HG03108 (cell line): ENCODE data around the gene DTX3.
"Not testable (repeated sequence)": the region's sequence is repeated elsewhere in the genome, so short reads cannot be mapped to it uniquely, and the experiment has no call there.

ENCODE experiments used
- ATAC-seq: cut with Tn5 transposase; IDR thresholded peaks from one replicate; pipeline ENCODE4 v1.9.1; 2021; ENCODE audit warnings: moderate library complexity; ENCODE audit not compliant: unreplicated experiment

Gene DTX3

GRCh38 chr12:57604454-57604991 is at the start of gene DTX3:
Gene DTX3 (plus strand): TSS chr12:57604824. CDS start chr12:57606518, 1,694 bp downstream.
- ATAC-seq = no peak

DNA sequence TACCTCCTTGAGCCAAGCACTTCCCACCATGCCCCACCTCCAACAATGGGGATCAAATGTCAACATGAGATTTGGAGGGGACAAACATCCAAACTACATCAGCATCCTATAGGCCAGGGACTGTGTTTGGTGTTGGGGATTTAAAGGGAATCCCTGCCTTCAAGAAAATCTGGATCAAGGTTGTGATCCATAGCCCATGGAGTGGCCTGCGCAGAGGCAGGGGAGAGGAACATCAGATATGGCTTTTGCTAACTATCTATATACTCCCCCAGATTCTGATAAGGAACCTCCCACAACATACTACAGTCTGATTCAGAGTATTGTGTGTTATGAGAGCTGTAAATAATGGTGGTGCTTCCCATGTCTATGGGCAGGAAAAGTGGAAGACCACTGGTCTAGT is 49.7 kb upstream of the DTX3 start:
- ATAC-seq = no peak

- no peak for ATAC-seq
Observed at GRCh38 chr12:57558864-57559263, 45.8 kb upstream of the DTX3 start.

- no peak for ATAC-seq
Observed at GRCh38 chr12:57560516-57560915, 44.1 kb upstream of the DTX3 start.

DNA sequence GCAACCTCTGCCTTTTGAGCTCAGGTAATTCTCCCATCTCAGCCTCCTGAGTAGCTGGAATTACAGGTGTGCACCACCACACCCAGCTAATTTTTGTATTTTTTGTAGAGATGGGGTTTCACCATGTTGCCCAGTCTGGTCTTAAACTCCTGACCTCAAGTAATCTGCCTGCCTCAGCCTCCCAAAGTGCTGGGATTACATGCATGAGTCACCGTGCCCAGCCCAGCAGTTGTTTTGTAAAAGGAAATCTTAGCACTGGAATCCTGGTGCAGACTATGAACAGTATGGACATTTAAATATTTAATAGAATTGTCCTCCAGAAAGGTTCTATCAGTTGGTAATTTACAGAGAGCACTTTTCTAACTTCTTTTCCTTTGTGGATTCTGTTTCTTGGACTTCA is 43.5 kb upstream of the DTX3 start:
- ATAC-seq = not testable (repeated sequence)

- ATAC-seq = no peak
Observed at GRCh38 chr12:57563358-57563757, 41.3 kb upstream of the DTX3 start.

DNA sequence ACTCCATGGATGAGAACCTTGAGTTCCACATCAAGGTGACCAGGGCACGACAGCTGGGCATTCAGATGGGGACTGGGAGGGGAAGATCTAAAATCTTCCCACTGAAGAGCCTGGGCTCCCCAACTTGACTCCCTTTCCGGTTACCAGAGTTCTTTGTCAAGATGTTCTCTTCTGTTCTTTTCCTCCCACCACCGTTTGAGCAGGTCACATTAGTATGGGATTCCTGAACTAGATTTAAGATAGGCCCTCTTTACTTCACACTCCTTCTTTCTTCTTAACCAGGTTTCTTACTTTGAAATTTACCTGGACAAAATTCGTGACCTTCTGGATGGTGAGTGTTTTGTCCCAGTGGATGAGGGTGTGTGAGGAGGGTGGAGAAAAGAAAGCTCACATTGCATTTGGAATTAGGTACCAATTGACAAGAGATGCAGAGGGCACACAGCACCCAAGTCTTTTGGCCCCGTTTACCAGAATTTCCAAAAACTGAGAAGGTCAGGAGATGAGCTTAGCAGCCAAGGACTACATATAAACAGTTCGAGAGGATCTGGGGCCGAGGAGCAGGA is 40.4 kb upstream of the DTX3 start:
- ATAC-seq = no peak

- no peak for ATAC-seq
Observed at GRCh38 chr12:57568838-57569237, 35.8 kb upstream of the DTX3 start.

- ATAC-seq = no peak
Observed at GRCh38 chr12:57569858-57570257, 34.8 kb upstream of the DTX3 start.

DNA sequence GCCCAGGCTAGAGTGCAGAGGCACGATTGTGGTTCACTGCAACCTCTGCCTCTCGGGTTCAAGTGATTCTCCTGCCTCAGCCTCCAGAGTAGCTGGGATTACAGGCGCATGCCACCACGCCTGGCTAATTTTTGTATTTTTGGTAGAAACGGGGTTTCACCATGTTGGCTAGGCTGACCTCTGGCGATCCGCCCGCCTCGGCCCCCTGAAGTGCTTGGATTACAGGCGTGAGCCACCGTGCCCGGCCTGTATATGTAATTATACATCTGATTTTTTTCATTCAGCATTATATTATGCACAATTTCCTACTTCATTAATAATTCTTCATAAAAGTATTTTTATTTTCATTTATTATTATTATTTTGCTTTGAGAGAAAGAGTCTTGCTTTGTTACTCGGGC is 34.2 kb upstream of the DTX3 start:
- not testable (repeated sequence) for ATAC-seq

DNA sequence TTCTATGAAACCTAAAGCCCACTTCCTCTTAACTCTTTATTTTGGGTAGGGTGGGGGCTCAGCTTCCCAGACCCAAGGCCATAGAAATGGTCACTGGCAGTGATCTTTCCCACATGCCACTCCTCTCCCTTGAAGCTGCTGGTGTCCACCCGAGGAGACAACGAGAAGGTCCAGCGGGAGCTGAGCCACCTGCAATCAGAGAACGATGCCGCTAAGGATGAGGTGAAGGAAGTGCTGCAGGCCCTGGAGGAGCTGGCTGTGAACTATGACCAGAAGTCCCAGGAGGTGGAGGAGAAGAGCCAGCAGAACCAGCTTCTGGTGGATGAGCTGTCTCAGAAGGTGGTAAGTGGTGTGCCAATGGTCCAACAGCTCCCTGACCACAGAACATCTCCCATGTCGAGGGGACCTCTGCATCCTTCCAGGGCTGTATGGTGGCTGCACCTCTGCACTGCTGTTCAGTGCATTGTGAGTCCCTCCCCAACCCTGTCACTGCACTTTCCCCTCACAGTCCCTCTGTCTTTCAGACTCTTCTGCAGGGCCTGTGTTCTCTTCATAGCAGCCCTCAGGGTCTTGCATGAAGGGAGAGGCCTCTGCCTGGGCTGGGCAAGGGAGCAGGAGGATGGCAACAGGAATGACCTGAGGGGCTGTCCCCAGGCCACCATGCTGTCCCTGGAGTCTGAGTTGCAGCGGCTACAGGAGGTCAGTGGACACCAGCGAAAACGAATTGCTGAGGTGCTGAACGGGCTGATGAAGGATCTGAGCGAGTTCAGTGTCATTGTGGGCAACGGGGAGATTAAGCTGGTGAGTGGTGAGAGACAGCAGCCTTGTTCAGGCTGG is 32.5 kb upstream of the DTX3 start:
- ATAC-seq = no peak

DNA sequence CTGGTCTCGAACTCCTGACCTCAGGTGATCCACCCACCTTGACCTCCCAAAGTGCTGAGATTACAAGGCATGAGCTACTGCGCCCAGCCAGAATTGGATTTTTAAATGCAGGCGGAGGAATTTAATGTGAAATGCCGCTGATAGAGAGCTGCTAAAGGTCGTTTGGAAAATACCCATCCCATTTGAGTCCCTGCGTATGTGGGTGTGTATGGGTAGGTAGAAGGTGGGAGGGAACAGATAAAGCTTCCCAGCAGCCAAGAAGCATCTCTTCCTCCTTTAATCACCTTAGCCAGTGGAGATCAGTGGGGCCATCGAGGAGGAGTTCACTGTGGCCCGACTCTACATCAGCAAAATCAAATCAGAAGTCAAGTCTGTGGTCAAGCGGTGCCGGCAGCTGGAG is 29.8 kb upstream of the DTX3 start:
- ATAC-seq = no peak

- no peak for ATAC-seq
Observed at GRCh38 chr12:57575771-57576612, 28.6 kb upstream of the DTX3 start.

DNA sequence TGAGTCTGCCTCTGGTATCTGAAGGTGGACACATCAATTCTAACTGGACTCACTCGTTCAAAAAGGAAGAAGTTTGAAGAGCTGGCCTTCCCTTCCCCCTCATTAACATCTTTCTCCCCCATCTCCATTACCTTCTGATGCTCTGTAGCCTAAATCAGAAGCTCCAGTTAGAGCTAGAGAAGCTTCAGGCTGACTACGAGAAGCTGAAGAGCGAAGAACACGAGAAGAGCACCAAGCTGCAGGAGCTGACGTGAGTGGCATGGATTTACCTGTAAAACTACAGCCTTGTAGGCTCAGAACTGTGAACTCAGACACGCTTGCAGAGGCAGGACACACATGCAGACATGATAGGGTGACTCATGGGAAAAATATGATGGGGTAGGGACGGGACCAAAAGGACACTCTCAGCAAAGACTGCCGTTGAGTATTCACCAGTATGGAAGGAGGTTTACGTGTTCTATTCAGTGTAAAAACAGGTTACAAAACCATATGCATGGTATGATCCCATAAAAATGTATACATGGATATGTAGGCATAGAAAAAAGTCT is 27.9 kb upstream of the DTX3 start:
- no peak for ATAC-seq

DNA sequence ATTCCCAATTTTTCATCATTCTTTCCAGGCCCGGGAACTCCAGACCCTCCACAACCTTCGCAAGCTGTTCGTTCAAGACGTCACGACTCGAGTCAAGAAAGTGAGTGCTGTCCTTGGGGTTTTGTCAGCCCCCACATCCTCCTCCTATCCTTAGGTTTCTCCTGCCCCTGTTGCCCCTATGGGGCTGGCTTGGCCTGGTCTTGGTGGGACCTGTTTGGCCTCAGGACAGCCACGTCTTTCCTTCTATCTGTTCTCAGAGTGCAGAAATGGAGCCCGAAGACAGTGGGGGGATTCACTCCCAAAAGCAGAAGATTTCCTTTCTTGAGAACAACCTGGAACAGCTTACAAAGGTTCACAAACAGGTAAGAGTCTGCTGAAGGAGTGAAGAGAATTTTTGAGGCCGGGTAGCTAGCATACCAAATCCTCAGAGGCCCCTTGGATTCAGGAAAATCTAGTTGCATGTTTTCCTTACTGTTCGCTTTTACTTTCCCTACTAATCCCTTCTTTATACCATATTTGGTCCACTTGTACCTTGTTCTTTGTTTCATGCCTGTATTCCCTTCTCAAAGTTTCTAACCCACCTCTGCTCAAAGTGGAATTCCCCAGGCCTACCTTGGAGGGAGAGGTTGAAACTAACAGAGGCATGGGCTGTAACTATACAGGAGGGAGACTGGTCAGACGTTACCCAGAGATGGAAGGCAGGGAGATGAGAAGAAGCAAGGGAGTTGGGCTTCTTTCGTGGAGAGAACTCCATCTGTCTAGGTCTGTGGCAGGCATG is 26.5 kb upstream of the DTX3 start:
- ATAC-seq = no peak

DNA sequence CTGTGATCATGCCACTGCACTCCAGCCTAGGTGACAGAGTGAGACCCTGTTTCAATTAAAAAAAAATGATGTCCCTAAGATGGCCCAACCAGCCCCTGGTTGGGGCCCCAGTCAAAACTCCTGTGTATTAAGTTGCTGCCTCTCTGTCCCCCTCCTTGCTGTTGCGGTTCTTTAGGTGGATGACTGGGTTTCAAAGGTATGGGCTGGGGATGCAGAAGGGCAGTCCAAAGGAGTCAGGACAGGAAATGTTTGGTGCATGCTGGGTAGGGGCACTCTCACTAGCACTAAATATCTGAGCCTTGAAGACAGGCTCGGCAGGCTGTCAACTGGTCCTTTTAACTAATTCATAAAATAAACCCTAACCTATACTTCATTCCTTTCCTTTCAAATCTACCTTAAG is 25.6 kb upstream of the DTX3 start:
- ATAC-seq = no peak

DNA sequence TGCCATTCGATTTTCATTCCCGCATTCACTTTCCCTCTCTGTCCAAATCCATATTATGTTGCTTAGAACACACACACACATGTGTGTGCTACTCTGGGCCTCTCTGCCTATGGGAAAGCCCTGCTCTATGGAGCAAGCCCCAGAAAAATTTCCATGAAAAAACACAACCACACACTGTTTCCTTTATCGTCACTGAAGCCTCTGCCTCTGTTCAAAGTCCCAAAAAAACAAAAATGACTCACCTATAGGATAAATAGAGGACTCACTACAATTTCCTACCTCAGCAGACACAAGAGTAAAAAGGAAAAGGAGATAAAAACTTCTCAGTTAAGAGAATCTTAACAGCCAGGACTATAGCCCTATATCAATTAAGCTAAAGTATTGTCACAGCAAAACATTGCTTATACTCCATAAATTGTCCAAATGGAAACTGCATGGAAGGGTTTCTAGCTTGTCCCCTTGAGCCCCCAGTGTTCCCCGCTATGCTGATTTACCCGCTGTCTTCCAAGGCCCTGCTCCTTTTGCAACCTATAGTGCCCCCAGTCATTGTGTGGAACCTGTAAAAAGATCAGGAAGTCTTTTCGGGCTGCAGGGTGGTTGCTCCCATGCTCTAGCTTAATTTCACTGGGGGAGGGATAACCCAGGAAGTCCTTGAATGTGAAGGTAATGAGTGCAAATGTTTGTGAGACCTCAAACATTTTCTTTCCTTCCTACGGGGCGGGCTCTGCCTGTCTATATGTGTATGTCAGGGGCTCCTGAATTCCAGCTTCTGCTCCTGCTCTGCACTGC is 24.8 kb upstream of the DTX3 start:
- ATAC-seq = no peak

GRCh38 chr12:57580466-57580795 is 24.2 kb upstream of the DTX3 start:
- no peak for ATAC-seq

GRCh38 chr12:57581802-57582201 is 22.8 kb upstream of the DTX3 start:
- no peak for ATAC-seq

GRCh38 chr12:57582440-57582839 is 22.2 kb upstream of the DTX3 start:
- ATAC-seq = no peak
